Neural progenitor cell (in vitro differentiated cells): ENCODE data around the gene STX19. TPM values are rescaled to one million over a fixed set of nuclear protein-coding genes. Genes with fewer than 3 reads are reported as not detected.

Source experiments
- DNase-seq: peaks from one replicate; pipeline ENCODE4 v3.0.0-alpha.2; 2016; ENCODE audit warnings: low spot score
- H2AFZ ChIP-seq: fragments of 200-600 bp; sonication (generic); replicated peaks from 2 replicates; pipeline ENCODE4 v1.6.1; 2016; ENCODE audit warnings: antibody characterized with exemption
- H3F3A ChIP-seq: fragments of 200-600 bp; sonication (generic); 2 replicates; pipeline ENCODE4 v1.6.1; 2016; ENCODE audit warnings: antibody characterized with exemption, low read depth
- H3K27ac ChIP-seq: fragments of 200-600 bp; sonication (generic); 2 replicates; pipeline ENCODE4 v1.5.1; 2016; ENCODE audit warnings: mild to moderate bottlenecking
- H3K27me3 ChIP-seq: fragments of 200-600 bp; sonication (generic); 2 replicates; pipeline ENCODE4 v1.6.1; 2016; ENCODE audit warnings: mild to moderate bottlenecking, moderate library complexity
- H3K36me3 ChIP-seq: fragments of 200-600 bp; sonication (generic); 2 replicates; pipeline ENCODE4 v1.5.1; 2016
- H3K4me1 ChIP-seq: fragments of 200-600 bp; sonication (generic); 2 replicates; pipeline ENCODE4 v1.6.1; 2016; ENCODE audit warnings: mixed run types
- H3K4me2 ChIP-seq: fragments of 200-600 bp; sonication (generic); 2 replicates; pipeline ENCODE4 v1.6.1; 2016
- H3K4me3 ChIP-seq: fragments of 200-600 bp; sonication (generic); 2 replicates; pipeline ENCODE4 v1.5.1; 2016
- H3K79me2 ChIP-seq: fragments of 200-600 bp; sonication (generic); 2 replicates; pipeline ENCODE4 v1.6.1; 2016; ENCODE audit warnings: low read depth
- H3K9ac ChIP-seq: fragments of 200-600 bp; sonication (generic); 2 replicates; pipeline ENCODE4 v1.6.1; 2016
- H3K9me3 ChIP-seq: fragments of 200-600 bp; sonication (generic); 2 replicates; pipeline ENCODE4 v1.5.1; 2016; ENCODE audit warnings: low read depth
- H4K20me1 ChIP-seq: fragments of 200-600 bp; sonication (generic); 2 replicates; pipeline ENCODE4 v1.6.1; 2016; ENCODE audit warnings: low read depth
- H3K27ac Mint-ChIP-seq: 3 replicates; pipeline ENCODE4 v1.8.0; 2021; ENCODE audit warnings: mixed read lengths
- H3K27me3 Mint-ChIP-seq: 2 replicates; pipeline ENCODE4 v1.8.0; 2022; ENCODE audit warnings: low read depth, mild to moderate bottlenecking, inconsistent platforms, moderate library complexity, mixed read lengths; ENCODE audit not compliant: insufficient read depth
- H3K36me3 Mint-ChIP-seq: 3 replicates; pipeline ENCODE4 v1.8.0; 2021; ENCODE audit warnings: mixed read lengths
- H3K4me1 Mint-ChIP-seq: 3 replicates; pipeline ENCODE4 v1.8.0; 2021; ENCODE audit warnings: mixed read lengths
- H3K4me3 Mint-ChIP-seq: 3 replicates; pipeline ENCODE4 v1.8.0; 2021; ENCODE audit warnings: mild to moderate bottlenecking, moderate library complexity, mixed read lengths
- H3K9me3 Mint-ChIP-seq: 3 replicates; pipeline ENCODE4 v1.8.0; 2020; ENCODE audit warnings: mixed read lengths
- EZH2 ChIP-seq: fragments of 200-600 bp; sonication (generic); IDR thresholded peaks from 2 replicates; pipeline ENCODE4 v1.6.1; 2017; ENCODE audit warnings: antibody characterized with exemption, mild to moderate bottlenecking, moderate library complexity
- EZH2phosphoT487 ChIP-seq: fragments of 200-600 bp; sonication (generic); IDR thresholded peaks from 2 replicates; pipeline ENCODE4 v1.6.1; 2017; ENCODE audit warnings: antibody characterized with exemption
- total RNA-seq: library from RNA; depleted of rRNA; stranded (reverse); fragments of >200 nt; gene quantifications from 2 replicates; pipeline ENCODE4 v1.2.3, GENCODE V29; 2015; ENCODE audit warnings: low replicate concordance
- TF ChIP-seq, protein P1 (sequence below): fragments of 200-600 bp; sonication (generic); IDR thresholded peaks from 2 replicates; pipeline ENCODE4 v1.5.1; 2017; ENCODE audit warnings: antibody characterized with exemption, mild to moderate bottlenecking

Gene STX19
- total RNA-seq, 1 donor from 2014 or later, result not detected

DNA sequence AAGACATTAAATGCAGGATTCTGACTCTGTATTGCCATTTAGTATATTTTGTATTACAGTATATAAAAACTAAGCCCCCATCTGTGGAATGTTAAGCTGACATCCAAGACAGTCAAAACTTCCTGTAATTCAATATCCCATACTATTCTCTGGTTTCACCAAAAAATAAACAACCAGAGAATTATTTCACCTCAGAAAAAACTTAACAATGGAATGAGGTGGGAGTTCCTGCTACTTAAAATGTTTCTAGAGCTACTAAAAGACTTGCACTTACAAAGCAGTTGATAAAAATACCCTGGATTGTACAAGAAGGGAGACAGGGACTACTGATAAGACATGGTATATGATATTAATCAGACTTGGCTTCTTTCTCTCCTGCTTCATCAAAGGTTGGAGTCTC lies 40.1 kb downstream of the STX19 start:
- H4K20me1 ChIP-seq, result peaks cover 6% of the 10 kb centered on the region
- Mint-ChIP-seq H3K27ac (no peak overlapping the region), H3K36me3 (no peaks in the 10 kb centered on the region), H3K4me1 (no peaks in the 10 kb centered on the region), H3K27me3 (no peaks in the 10 kb centered on the region), H3K4me3 (no peak overlapping the region), H3K9me3 (no peaks in the 10 kb centered on the region)
- no peak for DNase-seq
- peaks cover 86% of the 10 kb centered on the region for H3K79me2 ChIP-seq
- H3K27ac ChIP-seq, result no peak overlapping the region
- H3K4me1 ChIP-seq, result no peaks in the 10 kb centered on the region
- H3K36me3 ChIP-seq, result no peaks in the 10 kb centered on the region
- no peaks in the 10 kb centered on the region for H3K27me3 ChIP-seq
- H3K4me2 ChIP-seq, result no peak overlapping the region
- no peak overlapping the region for H2AFZ ChIP-seq
- no peaks in the 10 kb centered on the region for H3K9me3 ChIP-seq
- H3K9ac ChIP-seq, result no peak overlapping the region
- no peak for TF ChIP-seq EZH2phosphoT487
- no peak for TF ChIP-seq EZH2
- TF ChIP-seq, protein P1, sequence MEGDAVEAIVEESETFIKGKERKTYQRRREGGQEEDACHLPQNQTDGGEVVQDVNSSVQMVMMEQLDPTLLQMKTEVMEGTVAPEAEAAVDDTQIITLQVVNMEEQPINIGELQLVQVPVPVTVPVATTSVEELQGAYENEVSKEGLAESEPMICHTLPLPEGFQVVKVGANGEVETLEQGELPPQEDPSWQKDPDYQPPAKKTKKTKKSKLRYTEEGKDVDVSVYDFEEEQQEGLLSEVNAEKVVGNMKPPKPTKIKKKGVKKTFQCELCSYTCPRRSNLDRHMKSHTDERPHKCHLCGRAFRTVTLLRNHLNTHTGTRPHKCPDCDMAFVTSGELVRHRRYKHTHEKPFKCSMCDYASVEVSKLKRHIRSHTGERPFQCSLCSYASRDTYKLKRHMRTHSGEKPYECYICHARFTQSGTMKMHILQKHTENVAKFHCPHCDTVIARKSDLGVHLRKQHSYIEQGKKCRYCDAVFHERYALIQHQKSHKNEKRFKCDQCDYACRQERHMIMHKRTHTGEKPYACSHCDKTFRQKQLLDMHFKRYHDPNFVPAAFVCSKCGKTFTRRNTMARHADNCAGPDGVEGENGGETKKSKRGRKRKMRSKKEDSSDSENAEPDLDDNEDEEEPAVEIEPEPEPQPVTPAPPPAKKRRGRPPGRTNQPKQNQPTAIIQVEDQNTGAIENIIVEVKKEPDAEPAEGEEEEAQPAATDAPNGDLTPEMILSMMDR, result no peak
- no peak overlapping the region for H3K4me3 ChIP-seq
- no peaks in the 10 kb centered on the region for H3F3A ChIP-seq

DNA sequence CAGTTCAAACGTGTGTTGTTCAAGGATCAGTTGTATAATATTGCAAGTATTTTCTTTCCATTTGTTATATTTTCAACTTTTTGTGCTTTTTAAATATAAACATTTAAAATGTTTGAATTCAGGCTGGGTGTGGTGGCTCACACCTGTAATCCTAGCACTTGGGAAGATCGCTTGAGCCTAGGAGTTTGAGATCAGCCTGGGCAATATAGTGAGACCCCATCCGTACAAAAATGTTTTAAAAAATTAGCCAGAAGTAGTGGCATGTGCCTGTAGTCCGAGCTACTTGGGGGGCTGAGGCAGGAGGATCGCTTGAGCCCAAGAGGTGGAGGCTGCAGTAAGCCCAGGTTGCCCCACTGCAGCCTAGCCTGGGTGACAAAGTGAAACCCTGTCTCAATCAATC lies 43.8 kb downstream of the STX19 start:
- Mint-ChIP-seq H3K36me3 (peaks cover 2% of the 10 kb centered on the region), H3K9me3 (no peaks in the 10 kb centered on the region), H3K27me3 (no peaks in the 10 kb centered on the region), H3K4me1 (peaks cover 17% of the 10 kb centered on the region), H3K27ac (no peak overlapping the region), H3K4me3 (no peak overlapping the region)
- no peak overlapping the region for H3K4me2 ChIP-seq
- H4K20me1 ChIP-seq, result peaks cover 11% of the 10 kb centered on the region
- H3K4me3 ChIP-seq, result no peak overlapping the region
- H2AFZ ChIP-seq, result no peak overlapping the region
- no peak for DNase-seq
- no peaks in the 10 kb centered on the region for H3K27me3 ChIP-seq
- H3F3A ChIP-seq, result peaks cover 6% of the 10 kb centered on the region
- H3K27ac ChIP-seq, result no peak overlapping the region
- H3K9ac ChIP-seq, result no peak overlapping the region
- peaks cover 85% of the 10 kb centered on the region for H3K79me2 ChIP-seq
- H3K4me1 ChIP-seq, result peaks cover 12% of the 10 kb centered on the region
- H3K36me3 ChIP-seq, result no peaks in the 10 kb centered on the region
- TF ChIP-seq, protein P1, result no peak
- TF ChIP-seq EZH2phosphoT487 (no peak), EZH2 (no peak)
- H3K9me3 ChIP-seq, result no peaks in the 10 kb centered on the region

DNA sequence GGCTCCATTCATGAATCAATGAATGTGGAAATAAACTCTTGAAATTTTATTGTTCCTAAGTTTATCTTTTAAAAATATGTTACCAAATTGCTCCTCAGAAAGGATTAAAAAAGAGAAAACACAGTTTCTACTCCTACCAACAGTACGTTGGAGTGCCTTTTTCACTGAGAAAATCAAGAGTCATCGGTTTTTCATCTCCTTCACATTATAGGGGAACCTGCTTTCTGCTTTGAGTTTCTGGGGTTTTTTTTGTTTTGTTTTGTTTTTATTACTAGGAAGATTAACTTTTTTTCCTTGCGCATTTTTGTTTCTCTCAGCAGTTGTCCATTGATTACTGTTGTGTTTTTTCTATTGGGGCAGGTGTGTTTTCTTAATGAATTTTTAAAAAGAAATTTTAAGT lies 45.0 kb downstream of the STX19 start:
- Histone ChIP-seq H3K36me3 (no peaks in the 10 kb centered on the region), H2AFZ (no peak overlapping the region), H3F3A (peaks cover 6% of the 10 kb centered on the region), H3K9ac (no peak overlapping the region), H3K4me2 (no peak overlapping the region), H3K9me3 (no peaks in the 10 kb centered on the region), H3K4me1 (peaks cover 16% of the 10 kb centered on the region), H3K27ac (no peak overlapping the region), H4K20me1 (peaks cover 8% of the 10 kb centered on the region), H3K27me3 (no peaks in the 10 kb centered on the region), H3K4me3 (no peak overlapping the region), H3K79me2 (peaks cover 78% of the 10 kb centered on the region)
- no peaks in the 10 kb centered on the region for H3K27me3 Mint-ChIP-seq
- H3K9me3 Mint-ChIP-seq, result no peaks in the 10 kb centered on the region
- H3K4me1 Mint-ChIP-seq, result peaks cover 21% of the 10 kb centered on the region
- no peak overlapping the region for H3K4me3 Mint-ChIP-seq
- TF ChIP-seq, protein P1, result no peak
- TF ChIP-seq EZH2 (no peak), EZH2phosphoT487 (no peak)
- no peak overlapping the region for H3K27ac Mint-ChIP-seq
- DNase-seq, result no peak
- peaks cover 2% of the 10 kb centered on the region for H3K36me3 Mint-ChIP-seq
